Liver (tissue), 9 donors: Measurements from ENCODE around the gene LRMDA. TPM values are rescaled to one million over a fixed set of nuclear protein-coding genes. Genes with fewer than 3 reads are reported as not detected.

Experiments used
- DNase-seq: peaks from one replicate; pipeline ENCODE4 v3.0.0-alpha.2; 2017; ENCODE audit warnings: low spot score
- H3K27ac ChIP-seq, 2 donors: one replicate each; pipeline ENCODE4 v1.7.0; 2013; ENCODE audit warnings: inconsistent platforms in 2 of 2, low read length in 2 of 2, control low read depth in 1 of 2, low read depth in 1 of 2, mild to moderate bottlenecking in 1 of 2
- H3K27me3 ChIP-seq, 4 donors: one replicate each; pipeline versions ENCODE4 v1.6.1 to v1.7.0; 2013; ENCODE audit warnings: low read length in 3 of 4, inconsistent platforms in 1 of 4, mild to moderate bottlenecking in 1 of 4, moderate library complexity in 1 of 4; ENCODE audit not compliant: control insufficient read depth in 4 of 4, insufficient read depth in 4 of 4
- H3K36me3 ChIP-seq, 4 donors: one replicate each; pipeline versions ENCODE4 v1.6.1 to v1.7.0; 2013; ENCODE audit warnings: low read length in 3 of 4, mild to moderate bottlenecking in 3 of 4, low read depth in 1 of 4, moderate library complexity in 1 of 4; ENCODE audit not compliant: control insufficient read depth in 4 of 4, insufficient read depth in 3 of 4
- H3K4me1 ChIP-seq, 4 donors: one replicate each; pipeline versions ENCODE4 v1.6.1 to v1.7.0; 2013; ENCODE audit warnings: low read length in 3 of 4, mild to moderate bottlenecking in 3 of 4, moderate library complexity in 1 of 4; ENCODE audit not compliant: control insufficient read depth in 4 of 4, insufficient read depth in 4 of 4
- H3K4me3 ChIP-seq, 3 donors: one replicate each; pipeline versions ENCODE4 v1.6.1 to v1.7.0; 2013; ENCODE audit warnings: low read length in 3 of 3, control low read depth in 1 of 3, low read depth in 1 of 3, mild to moderate bottlenecking in 1 of 3
- H3K9ac ChIP-seq, 2 donors: one replicate each; pipeline ENCODE4 v1.7.0; 2013; ENCODE audit warnings: low read length in 2 of 2, mild to moderate bottlenecking in 2 of 2, moderate library complexity in 2 of 2, control low read depth in 1 of 2, low read depth in 1 of 2
- H3K9me3 ChIP-seq, 4 donors: one replicate each; pipeline versions ENCODE4 v1.6.1 to v1.7.0; 2013; ENCODE audit warnings: low read length in 3 of 4; ENCODE audit not compliant: control insufficient read depth in 4 of 4
- EGR1 ChIP-seq, 2 donors: IDR thresholded peaks; 2 replicates each; pipeline ENCODE4 v1.6.1; 2016 to 2018; ENCODE audit warnings: antibody characterized with exemption in 2 of 2, low read depth in 2 of 2
- FOXA1 ChIP-seq: IDR thresholded peaks from 2 replicates; pipeline ENCODE4 v1.6.1; 2016; ENCODE audit warnings: antibody characterized with exemption
- FOXA2 ChIP-seq: IDR thresholded peaks from 2 replicates; pipeline ENCODE4 v1.6.1; 2016; ENCODE audit warnings: antibody characterized with exemption
- GABPA ChIP-seq, 2 donors: IDR thresholded peaks in 1 of 2; conservative IDR thresholded peaks in 1 of 2; 2 replicates each; pipeline ENCODE4 v1.6.1; 2016; ENCODE audit warnings: antibody characterized with exemption in 2 of 2, mild to moderate bottlenecking in 1 of 2, moderate library complexity in 1 of 2
- HNF4A ChIP-seq, 2 donors: conservative IDR thresholded peaks; 2 replicates each; pipeline ENCODE4 v1.6.1; 2016; ENCODE audit warnings: antibody characterized with exemption in 2 of 2, mild to moderate bottlenecking in 2 of 2
- HNF4G ChIP-seq: IDR thresholded peaks from 2 replicates; pipeline ENCODE4 v1.6.1; 2016; ENCODE audit warnings: antibody characterized with exemption
- JUND ChIP-seq, 2 donors: IDR thresholded peaks; 2 replicates each; pipeline ENCODE4 v1.6.1; 2016; ENCODE audit warnings: antibody characterized with exemption in 2 of 2
- NR2F2 ChIP-seq: IDR thresholded peaks from 2 replicates; pipeline ENCODE4 v1.6.1; 2016; ENCODE audit warnings: antibody characterized with exemption
- RAD21 ChIP-seq, 2 donors: IDR thresholded peaks; 2 replicates each; pipeline ENCODE4 v1.6.1; 2016; ENCODE audit warnings: antibody characterized with exemption in 2 of 2, mild to moderate bottlenecking in 2 of 2
- RXRA ChIP-seq, 2 donors: IDR thresholded peaks; 2 replicates each; pipeline ENCODE4 v1.6.1; 2017 to 2018; ENCODE audit warnings: antibody characterized with exemption in 2 of 2, mild to moderate bottlenecking in 1 of 2
- SP1 ChIP-seq: IDR thresholded peaks from 2 replicates; pipeline ENCODE4 v1.6.1; 2018; ENCODE audit warnings: antibody characterized with exemption, mild to moderate bottlenecking
- YY1 ChIP-seq: IDR thresholded peaks from 2 replicates; pipeline ENCODE4 v1.6.1; 2016; ENCODE audit warnings: antibody characterized with exemption, mild to moderate bottlenecking
- polyA plus RNA-seq, 2 donors: library from polyadenylated mRNA; stranded (reverse) in 1 of 2; unstranded in 1 of 2; fragments of 200-250 nt in 1 of 2; fragments of >200 nt in 1 of 2; fragmentation: Nextera tagmentation in 1 of 2; extraction: Ambion mirVana in 1 of 2; gene quantifications; one replicate each; pipeline versions ENCODE4 v1.2.1 to v1.2.3, GENCODE V29; 2013 to 2015
- total RNA-seq, 2 donors: library from RNA; depleted of rRNA; stranded (reverse); fragments of >200 nt; gene quantifications; one replicate each; pipeline ENCODE4 v1.2.3, GENCODE V29; 2014
- TF ChIP-seq, protein P1 (sequence below): fragments of 150-350 bp; IDR thresholded peaks from 2 replicates; pipeline ENCODE4 v1.5.1; 2017; ENCODE audit warnings: improper control_type of control experiment, low read depth, low read length; ENCODE audit not compliant: missing input control
- TF ChIP-seq, protein P2 (sequence below): IDR thresholded peaks from 2 replicates; pipeline ENCODE4 v1.6.1; 2016; ENCODE audit warnings: antibody characterized with exemption
- TF ChIP-seq, protein P3 (sequence below): IDR thresholded peaks from 2 replicates; pipeline ENCODE4 v1.6.1; 2016; ENCODE audit warnings: antibody characterized with exemption
- TF ChIP-seq, protein P4 (sequence below): IDR thresholded peaks from 2 replicates; pipeline ENCODE4 v1.6.1; 2016; ENCODE audit warnings: antibody characterized with exemption, mild to moderate bottlenecking
- donor health status: healthy.
- donor health status: healthy.
- donor health status: healthy.
- donor health status: healthy.
- donor health status: healthy.

Gene LRMDA
- total and polyA plus RNA-seq, 4 donors: 7.9 to 15.8 (median 11.3) TPM

DNA sequence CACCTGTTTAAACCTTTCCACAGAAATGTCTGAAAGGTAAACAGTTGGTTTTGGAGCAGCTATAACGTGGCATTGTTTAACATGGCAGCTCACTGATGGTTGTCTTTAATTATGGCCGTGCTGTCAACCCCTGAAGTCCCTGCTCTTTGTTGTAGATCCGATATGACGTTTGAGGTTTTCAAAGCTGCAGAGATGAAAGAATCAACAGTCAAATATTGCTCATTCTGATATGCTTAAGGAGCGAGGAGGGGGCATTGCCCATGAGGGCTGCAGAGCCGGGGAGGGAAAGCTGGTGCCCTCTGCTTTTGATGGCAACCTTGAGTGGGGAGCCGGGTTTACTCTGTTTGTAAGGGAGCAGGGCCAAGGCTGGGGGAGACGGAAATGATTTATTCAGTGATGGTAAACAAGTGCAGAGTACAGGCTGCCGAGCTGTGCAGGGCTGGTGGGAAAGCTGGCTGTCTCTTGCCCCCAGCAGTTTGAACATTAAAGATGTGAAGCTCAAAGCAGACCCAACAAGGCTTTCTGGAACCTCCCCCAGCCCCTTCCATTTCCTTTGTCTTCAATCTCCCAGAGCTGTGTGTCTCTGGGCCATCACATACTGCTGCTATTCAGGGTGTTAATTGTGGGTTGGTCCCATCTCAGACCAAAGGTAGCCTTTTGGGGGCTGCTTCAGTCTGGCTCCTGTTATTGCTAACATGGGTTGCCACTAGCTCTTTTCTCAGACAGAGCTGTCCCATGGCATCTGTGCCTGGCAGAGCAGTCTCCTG is 345.5 kb downstream of the LRMDA start (continued):
- peak; percentile 49 for TF ChIP-seq FOXA2
- TF ChIP-seq NR2F2: no peak
- no peak for TF ChIP-seq JUND (IDR thresholded peaks at IDR 0.05)
- TF ChIP-seq FOXA1: no peak

DNA sequence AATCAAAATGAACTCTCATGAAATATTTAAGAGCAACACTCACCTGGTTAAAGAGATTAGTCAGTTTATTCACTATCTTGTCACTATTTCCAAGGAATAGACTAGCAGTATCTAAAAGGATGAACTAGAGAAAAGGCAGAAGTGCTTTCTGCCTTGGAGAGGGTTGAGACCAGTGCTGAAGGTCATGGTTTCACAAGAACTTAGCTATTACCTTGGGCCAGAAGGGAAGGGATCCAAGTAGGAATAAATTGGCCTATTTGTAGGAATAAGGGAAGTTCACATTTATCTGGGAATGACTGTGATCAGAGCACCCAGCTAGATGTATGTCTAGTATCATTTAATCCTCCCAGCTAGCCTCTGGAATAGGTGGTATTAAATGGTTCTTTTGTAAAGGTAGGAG is 347.2 kb downstream of the LRMDA start:
- Histone ChIP-seq H3K27me3 (no peaks in the 10 kb centered on the region), H3K4me1 (peaks cover 4 to 13% (median 9%) of the 10 kb centered on the region in 4 donors)

More for the DNA sequence above, 347.2 kb downstream of the LRMDA start:
- no peaks in the 10 kb centered on the region for H3K9me3 ChIP-seq
- H3K4me3 ChIP-seq: no peak overlapping the region
- H3K36me3 ChIP-seq: no peaks in the 10 kb centered on the region
- H3K27ac ChIP-seq: no peak overlapping the region
- no peak for DNase-seq
- TF ChIP-seq RXRA (IDR thresholded peaks at IDR 0.05) (no peak), YY1 (no peak), FOXA2 (no peak), FOXA1 (no peak), HNF4A (conservative IDR thresholded peaks at IDR 0.05) (no peak), GABPA (IDR thresholded peaks at IDR 0.05 in 1 of 2, conservative IDR thresholded peaks at IDR 0.05 in 1 of 2) (no peak), RAD21 (IDR thresholded peaks at IDR 0.05) (no peak), EGR1 (IDR thresholded peaks at IDR 0.05; ENCODE audit: low read depth in 2 of 2) (no peak), HNF4G (no peak), JUND (IDR thresholded peaks at IDR 0.05) (no peak), SP1 (no peak)
- TF ChIP-seq, protein P1, sequence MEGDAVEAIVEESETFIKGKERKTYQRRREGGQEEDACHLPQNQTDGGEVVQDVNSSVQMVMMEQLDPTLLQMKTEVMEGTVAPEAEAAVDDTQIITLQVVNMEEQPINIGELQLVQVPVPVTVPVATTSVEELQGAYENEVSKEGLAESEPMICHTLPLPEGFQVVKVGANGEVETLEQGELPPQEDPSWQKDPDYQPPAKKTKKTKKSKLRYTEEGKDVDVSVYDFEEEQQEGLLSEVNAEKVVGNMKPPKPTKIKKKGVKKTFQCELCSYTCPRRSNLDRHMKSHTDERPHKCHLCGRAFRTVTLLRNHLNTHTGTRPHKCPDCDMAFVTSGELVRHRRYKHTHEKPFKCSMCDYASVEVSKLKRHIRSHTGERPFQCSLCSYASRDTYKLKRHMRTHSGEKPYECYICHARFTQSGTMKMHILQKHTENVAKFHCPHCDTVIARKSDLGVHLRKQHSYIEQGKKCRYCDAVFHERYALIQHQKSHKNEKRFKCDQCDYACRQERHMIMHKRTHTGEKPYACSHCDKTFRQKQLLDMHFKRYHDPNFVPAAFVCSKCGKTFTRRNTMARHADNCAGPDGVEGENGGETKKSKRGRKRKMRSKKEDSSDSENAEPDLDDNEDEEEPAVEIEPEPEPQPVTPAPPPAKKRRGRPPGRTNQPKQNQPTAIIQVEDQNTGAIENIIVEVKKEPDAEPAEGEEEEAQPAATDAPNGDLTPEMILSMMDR: no peak
- TF ChIP-seq, protein P2, sequence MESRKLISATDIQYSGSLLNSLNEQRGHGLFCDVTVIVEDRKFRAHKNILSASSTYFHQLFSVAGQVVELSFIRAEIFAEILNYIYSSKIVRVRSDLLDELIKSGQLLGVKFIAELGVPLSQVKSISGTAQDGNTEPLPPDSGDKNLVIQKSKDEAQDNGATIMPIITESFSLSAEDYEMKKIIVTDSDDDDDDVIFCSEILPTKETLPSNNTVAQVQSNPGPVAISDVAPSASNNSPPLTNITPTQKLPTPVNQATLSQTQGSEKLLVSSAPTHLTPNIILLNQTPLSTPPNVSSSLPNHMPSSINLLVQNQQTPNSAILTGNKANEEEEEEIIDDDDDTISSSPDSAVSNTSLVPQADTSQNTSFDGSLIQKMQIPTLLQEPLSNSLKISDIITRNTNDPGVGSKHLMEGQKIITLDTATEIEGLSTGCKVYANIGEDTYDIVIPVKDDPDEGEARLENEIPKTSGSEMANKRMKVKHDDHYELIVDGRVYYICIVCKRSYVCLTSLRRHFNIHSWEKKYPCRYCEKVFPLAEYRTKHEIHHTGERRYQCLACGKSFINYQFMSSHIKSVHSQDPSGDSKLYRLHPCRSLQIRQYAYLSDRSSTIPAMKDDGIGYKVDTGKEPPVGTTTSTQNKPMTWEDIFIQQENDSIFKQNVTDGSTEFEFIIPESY: no peak
- TF ChIP-seq, protein P3, sequence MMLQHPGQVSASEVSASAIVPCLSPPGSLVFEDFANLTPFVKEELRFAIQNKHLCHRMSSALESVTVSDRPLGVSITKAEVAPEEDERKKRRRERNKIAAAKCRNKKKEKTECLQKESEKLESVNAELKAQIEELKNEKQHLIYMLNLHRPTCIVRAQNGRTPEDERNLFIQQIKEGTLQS: no peak
- TF ChIP-seq, protein P4, sequence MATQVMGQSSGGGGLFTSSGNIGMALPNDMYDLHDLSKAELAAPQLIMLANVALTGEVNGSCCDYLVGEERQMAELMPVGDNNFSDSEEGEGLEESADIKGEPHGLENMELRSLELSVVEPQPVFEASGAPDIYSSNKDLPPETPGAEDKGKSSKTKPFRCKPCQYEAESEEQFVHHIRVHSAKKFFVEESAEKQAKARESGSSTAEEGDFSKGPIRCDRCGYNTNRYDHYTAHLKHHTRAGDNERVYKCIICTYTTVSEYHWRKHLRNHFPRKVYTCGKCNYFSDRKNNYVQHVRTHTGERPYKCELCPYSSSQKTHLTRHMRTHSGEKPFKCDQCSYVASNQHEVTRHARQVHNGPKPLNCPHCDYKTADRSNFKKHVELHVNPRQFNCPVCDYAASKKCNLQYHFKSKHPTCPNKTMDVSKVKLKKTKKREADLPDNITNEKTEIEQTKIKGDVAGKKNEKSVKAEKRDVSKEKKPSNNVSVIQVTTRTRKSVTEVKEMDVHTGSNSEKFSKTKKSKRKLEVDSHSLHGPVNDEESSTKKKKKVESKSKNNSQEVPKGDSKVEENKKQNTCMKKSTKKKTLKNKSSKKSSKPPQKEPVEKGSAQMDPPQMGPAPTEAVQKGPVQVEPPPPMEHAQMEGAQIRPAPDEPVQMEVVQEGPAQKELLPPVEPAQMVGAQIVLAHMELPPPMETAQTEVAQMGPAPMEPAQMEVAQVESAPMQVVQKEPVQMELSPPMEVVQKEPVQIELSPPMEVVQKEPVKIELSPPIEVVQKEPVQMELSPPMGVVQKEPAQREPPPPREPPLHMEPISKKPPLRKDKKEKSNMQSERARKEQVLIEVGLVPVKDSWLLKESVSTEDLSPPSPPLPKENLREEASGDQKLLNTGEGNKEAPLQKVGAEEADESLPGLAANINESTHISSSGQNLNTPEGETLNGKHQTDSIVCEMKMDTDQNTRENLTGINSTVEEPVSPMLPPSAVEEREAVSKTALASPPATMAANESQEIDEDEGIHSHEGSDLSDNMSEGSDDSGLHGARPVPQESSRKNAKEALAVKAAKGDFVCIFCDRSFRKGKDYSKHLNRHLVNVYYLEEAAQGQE: no peak
- no peak overlapping the region for H3K9ac ChIP-seq
